ENCODE measurements around the gene HDAC9. TPM values are rescaled to one million over a fixed set of nuclear protein-coding genes. Genes with fewer than 3 reads are reported as not detected.

Gene HDAC9
- total RNA-seq, 2 donors from 2014 or later = 4.9 to 6.5 TPM

DNA sequence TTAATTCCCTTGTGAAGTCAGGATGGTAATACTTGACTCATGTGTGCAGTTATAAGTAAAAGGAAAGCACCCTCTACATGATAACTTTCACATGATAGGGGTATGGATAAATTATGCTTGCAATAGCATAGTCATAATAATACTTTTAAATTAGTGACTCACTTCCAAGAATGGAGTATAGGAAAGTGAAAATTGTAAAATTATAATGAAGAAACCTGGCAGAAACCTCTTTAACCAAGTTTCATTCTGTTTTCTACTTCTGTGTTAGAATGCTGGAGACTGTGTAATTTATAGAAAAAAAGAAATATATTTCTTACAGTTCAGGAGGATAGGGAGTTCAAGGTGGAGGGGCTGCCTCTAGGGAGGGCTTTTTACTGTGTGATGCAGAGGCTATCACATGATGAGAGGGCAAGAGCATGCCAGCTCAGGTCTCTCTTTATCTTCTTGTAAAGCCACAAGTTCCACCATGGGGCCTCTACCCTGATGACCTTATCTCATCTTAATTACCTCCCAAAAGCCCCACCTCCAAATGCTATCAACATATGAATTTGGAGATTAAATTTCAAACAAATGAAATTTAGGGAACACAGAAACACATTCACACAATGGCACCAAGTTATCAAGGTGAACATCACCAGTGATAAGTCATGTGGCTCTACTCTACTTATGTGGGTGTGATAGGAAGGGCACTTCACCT lies 43.2 kb downstream of the HDAC9 start:
- Mint-ChIP-seq H3K4me3 (no peak overlapping the region), H3K27ac (no peak overlapping the region), H3K27me3 (no peaks in the 10 kb centered on the region), H3K4me1 (no peaks in the 10 kb centered on the region), H3K36me3 (ENCODE audit: low read depth) (no peaks in the 10 kb centered on the region)
- ATAC-seq (no peak), DNase-seq (no peak)
- no peaks in the 10 kb centered on the region for H3K9me3 ChIP-seq (ENCODE audit: control insufficient read depth, low read length, poor library complexity, severe bottlenecking)

DNA sequence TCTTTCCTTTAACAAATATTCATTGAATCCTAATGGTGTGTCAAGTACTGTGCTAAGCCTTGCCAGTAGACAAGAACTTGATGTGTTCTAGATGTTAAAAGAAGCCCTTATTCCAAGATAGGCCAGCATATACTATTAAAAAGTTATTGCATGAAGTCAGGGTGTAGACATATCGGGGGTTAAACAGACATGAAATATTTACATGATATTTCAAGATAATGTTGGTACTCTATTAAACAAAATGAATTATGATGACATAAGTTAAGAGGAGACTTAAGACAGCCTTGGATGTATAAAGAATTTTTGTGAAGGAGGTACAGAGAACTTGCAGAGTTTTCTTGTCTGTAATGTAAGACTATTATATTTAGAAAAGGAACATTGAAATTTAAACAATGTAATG lies 44.8 kb downstream of the HDAC9 start:
- ATAC-seq (no peak), DNase-seq (no peak)
- Mint-ChIP-seq H3K27ac (no peak overlapping the region), H3K4me1 (no peaks in the 10 kb centered on the region), H3K4me3 (no peak overlapping the region), H3K27me3 (no peaks in the 10 kb centered on the region), H3K36me3 (ENCODE audit: low read depth) (no peaks in the 10 kb centered on the region)
- H3K9me3 ChIP-seq (ENCODE audit: control insufficient read depth, low read length, poor library complexity, severe bottlenecking) = no peaks in the 10 kb centered on the region

DNA sequence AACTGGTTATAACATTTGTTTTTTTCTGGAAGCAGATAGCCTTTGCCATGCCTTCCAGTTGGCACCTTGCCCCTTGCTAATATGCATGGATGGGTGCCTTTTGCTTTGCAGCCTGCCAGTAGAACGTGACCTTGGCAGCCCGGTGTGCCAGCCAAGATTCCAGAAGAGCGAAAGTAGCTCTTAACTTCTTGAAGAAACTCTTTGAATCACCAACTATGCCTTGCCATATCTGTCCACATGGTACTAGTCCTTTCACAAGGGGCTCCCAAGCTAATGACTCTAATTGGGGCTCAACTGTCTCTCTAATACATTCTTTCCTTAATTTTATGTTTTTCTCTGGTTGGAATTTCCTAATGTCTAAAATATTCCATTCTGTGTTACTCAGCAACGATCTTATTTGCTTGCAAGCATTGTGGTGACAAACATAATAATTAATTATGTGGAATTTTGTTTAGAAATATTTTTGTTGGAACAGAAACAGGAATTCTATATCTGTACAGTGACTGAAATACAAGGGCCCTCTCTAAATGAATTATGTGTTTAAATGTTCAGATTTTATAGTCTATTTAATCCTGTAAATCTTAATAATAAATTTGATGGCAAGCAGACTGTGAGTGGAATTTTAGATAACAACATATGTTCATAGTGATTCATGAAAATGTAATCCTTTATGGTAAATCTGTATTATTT lies 45.8 kb downstream of the HDAC9 start:
- Mint-ChIP-seq H3K27ac (no peak overlapping the region), H3K4me1 (no peaks in the 10 kb centered on the region), H3K36me3 (ENCODE audit: low read depth) (no peaks in the 10 kb centered on the region), H3K27me3 (no peaks in the 10 kb centered on the region), H3K4me3 (no peak overlapping the region)
- ATAC-seq (no peak), DNase-seq (no peak)
- no peaks in the 10 kb centered on the region for H3K9me3 ChIP-seq (ENCODE audit: control insufficient read depth, low read length, poor library complexity, severe bottlenecking)

DNA sequence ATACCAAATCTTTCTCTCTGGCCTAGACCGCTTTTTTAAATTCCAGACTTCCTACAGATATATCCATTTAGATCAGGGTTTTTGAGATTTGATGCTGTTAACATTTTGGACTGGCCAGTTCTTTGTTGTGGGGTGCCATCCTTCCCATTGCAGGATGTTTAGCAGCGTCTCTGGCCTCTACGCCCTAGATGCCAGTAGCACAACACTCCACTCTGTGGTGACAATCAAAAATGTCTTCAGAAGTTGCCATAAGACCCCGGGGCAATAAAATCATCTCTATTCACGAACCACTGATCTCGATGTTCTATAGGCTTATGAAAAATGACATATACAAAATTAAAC lies 46.3 kb downstream of the HDAC9 start:
- Mint-ChIP-seq H3K27me3 (no peaks in the 10 kb centered on the region), H3K27ac (no peak overlapping the region), H3K4me1 (no peaks in the 10 kb centered on the region), H3K4me3 (no peak overlapping the region), H3K36me3 (ENCODE audit: low read depth) (no peaks in the 10 kb centered on the region)
- ATAC-seq (no peak), DNase-seq (no peak)
- H3K9me3 ChIP-seq (ENCODE audit: control insufficient read depth, low read length, poor library complexity, severe bottlenecking) = no peaks in the 10 kb centered on the region

DNA sequence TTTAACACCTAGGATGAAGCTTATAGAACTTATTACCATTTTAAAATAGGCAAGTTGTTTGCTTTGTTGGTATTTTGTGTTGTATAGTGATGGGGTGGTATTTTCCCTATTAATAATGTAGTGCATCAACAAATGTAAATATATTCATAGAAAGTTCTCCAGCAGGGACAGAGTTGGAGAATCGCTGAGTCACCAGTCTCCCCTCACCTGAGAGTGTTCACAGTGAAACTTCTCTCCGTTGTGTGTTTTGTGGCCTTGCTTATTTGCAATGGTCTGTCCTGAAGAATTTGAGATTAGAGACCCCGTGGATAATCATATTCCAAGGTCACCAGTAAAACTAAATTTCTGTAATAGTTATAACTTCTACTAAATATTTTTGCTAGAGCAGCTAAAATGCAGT lies 51.0 kb downstream of the HDAC9 start:
- no peak for DNase-seq
- Mint-ChIP-seq H3K27ac (no peak overlapping the region), H3K36me3 (ENCODE audit: low read depth) (no peaks in the 10 kb centered on the region), H3K4me1 (no peaks in the 10 kb centered on the region), H3K27me3 (no peaks in the 10 kb centered on the region), H3K4me3 (no peak overlapping the region)
- no peaks in the 10 kb centered on the region for H3K9me3 ChIP-seq (ENCODE audit: control insufficient read depth, low read length, poor library complexity, severe bottlenecking)
- ATAC-seq = no peak

DNA sequence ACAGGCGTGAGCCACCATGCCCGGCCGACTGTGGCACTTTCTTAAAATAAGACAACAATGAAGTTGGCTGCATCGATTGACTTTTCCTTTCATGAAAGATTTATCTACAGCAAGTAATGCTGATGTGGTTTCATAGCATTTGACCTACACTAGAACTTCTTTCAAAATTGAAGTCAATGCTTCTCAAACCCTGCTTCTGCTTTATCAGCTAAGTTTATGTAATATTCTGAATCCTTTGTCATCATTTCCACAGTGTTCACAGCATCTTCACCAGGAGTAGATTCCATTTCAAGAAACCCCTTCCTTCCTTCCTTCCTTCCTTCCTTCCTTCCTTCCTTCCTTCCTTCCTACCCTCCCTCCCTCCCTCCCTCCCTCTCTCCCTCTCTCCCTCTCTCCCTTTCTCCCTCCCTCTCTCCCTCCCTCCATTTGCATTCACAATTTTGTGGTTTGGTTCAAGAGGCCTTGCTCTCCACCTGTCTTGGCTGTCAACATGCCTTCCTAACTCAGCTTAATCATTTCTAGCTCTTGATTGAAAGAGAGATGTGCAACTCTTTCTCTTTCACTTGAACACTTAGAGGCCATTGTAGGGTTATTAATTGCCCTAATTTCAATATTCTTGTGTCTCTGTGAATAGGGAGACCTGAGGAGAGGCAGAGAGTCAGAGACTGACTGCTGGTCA lies 52.1 kb downstream of the HDAC9 start:
- no peaks in the 10 kb centered on the region for H3K27me3 Mint-ChIP-seq
- no peak overlapping the region for H3K4me3 Mint-ChIP-seq
- H3K36me3 Mint-ChIP-seq (ENCODE audit: low read depth) = no peaks in the 10 kb centered on the region
- H3K9me3 ChIP-seq (ENCODE audit: control insufficient read depth, low read length, poor library complexity, severe bottlenecking) = no peaks in the 10 kb centered on the region
- H3K4me1 Mint-ChIP-seq = no peaks in the 10 kb centered on the region
- H3K27ac Mint-ChIP-seq = no peak overlapping the region
- ATAC-seq (no peak), DNase-seq (no peak)

DNA sequence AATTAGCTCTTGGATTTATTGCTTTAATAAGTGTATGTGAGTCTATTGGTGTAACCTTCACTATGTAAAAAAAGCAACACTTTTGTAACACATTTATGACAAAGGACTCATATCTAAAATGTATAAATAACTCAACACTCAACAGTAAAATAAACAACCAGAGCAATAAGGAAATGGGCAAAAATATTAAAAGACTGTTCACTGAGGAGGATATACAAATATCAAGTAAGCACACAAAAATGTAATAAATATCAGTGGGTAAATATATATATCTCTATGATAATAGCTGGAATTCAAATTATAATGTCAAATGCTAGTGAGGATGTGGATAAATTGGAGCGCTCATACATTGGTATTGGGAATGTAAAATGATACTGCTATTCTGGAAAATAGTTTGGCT lies 53.0 kb downstream of the HDAC9 start:
- no peak overlapping the region for H3K4me3 Mint-ChIP-seq
- no peak overlapping the region for H3K27ac Mint-ChIP-seq
- no peaks in the 10 kb centered on the region for H3K27me3 Mint-ChIP-seq
- no peaks in the 10 kb centered on the region for H3K36me3 Mint-ChIP-seq (ENCODE audit: low read depth)
- ATAC-seq (no peak), DNase-seq (no peak)
- H3K4me1 Mint-ChIP-seq = no peaks in the 10 kb centered on the region
- H3K9me3 ChIP-seq (ENCODE audit: control insufficient read depth, low read length, poor library complexity, severe bottlenecking) = no peaks in the 10 kb centered on the region

DNA sequence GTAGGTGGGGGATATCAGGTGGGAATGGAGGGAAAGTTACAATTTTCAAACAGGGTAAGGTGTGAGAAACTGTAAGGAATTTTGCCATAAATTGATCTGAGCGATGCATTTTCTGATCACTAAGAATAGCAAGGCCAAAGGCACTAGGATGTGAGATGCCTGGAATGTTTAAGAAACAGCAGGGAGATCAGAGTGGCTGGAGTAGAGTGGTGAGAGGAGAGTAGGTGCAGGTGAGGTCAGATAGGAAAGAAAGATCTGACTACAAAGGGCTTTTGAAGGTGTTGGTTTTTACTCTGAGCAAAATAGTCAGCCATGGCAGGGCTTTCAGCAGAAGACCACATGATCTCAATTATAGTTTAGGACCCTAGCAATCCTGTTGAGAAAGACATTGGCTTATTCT lies 55.0 kb downstream of the HDAC9 start:
- H3K4me1 Mint-ChIP-seq = no peaks in the 10 kb centered on the region
- ATAC-seq (no peak), DNase-seq (no peak)
- no peak overlapping the region for H3K4me3 Mint-ChIP-seq
- H3K36me3 Mint-ChIP-seq (ENCODE audit: low read depth) = no peaks in the 10 kb centered on the region
- no peaks in the 10 kb centered on the region for H3K9me3 ChIP-seq (ENCODE audit: control insufficient read depth, low read length, poor library complexity, severe bottlenecking)
- no peak overlapping the region for H3K27ac Mint-ChIP-seq
- no peaks in the 10 kb centered on the region for H3K27me3 Mint-ChIP-seq

DNA sequence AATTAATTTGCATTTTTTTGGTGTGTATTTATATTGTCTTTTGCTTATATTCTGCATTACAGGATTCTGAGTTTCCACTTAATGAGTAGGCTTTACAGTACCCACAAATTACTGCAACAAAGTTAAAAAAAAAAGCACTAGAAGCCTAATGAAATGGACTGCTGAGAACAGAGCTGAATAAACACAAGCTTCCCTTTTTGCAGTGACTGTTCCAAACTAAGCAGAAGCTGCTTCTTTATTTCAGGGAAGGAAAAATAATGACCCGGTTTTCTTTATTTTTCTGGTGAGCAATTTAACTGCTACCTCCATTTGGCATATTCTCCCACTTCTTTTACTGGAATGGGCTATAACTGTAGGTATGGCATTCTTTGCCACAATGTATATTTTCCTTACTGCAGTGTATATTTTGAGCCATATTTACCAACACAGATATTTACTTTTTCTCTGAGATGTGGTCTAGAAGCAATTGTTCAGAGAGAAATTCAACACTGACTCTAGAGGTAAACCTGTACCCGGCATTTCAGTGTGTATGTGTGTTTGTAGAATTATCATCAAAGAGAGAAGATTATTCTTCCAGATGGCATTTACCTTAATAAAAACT lies 56.9 kb downstream of the HDAC9 start:
- H3K4me3 Mint-ChIP-seq = no peak overlapping the region
- no peaks in the 10 kb centered on the region for H3K27me3 Mint-ChIP-seq
- no peaks in the 10 kb centered on the region for H3K36me3 Mint-ChIP-seq (ENCODE audit: low read depth)
- ATAC-seq (no peak), DNase-seq (no peak)
- no peaks in the 10 kb centered on the region for H3K4me1 Mint-ChIP-seq
- H3K27ac Mint-ChIP-seq = no peak overlapping the region
- H3K9me3 ChIP-seq (ENCODE audit: control insufficient read depth, low read length, poor library complexity, severe bottlenecking) = no peaks in the 10 kb centered on the region

DNA sequence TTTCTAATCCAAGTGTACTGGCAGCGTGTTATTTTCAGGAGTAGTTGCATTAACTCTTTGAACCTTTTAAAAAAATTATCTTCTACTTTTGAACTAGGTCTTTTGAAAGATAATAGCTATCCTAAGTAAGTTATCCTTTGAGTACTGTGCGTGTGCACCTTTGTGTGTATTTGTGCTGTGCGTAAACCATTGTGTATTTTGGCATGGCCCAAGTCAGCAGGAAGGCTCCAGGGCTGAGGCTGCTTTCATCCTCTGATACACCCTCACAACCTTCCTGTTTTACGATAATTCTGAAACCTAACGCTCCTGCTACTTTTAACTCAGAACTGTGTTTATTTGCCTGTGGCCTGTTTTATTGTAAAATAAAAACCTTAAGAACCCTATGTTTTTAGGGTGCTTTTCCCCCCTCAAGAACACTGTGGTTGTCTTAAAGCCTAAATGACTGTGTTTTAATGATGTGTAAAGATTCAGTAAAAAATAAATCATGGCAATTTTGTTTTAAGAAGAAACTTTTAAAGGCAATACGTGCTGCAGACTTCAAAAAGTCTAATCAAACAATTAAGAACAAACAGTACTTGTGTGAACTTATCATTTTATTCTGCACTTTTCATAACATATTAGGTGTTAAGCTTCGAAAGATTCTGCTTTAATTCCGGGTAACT lies 57.5 kb downstream of the HDAC9 start:
- no peaks in the 10 kb centered on the region for H3K4me1 Mint-ChIP-seq
- H3K27me3 Mint-ChIP-seq = no peaks in the 10 kb centered on the region
- H3K9me3 ChIP-seq (ENCODE audit: control insufficient read depth, low read length, poor library complexity, severe bottlenecking) = no peaks in the 10 kb centered on the region
- no peaks in the 10 kb centered on the region for H3K36me3 Mint-ChIP-seq (ENCODE audit: low read depth)
- H3K27ac Mint-ChIP-seq = no peak overlapping the region
- no peak for ATAC-seq
- DNase-seq = no peak
- no peak overlapping the region for H3K4me3 Mint-ChIP-seq

DNA sequence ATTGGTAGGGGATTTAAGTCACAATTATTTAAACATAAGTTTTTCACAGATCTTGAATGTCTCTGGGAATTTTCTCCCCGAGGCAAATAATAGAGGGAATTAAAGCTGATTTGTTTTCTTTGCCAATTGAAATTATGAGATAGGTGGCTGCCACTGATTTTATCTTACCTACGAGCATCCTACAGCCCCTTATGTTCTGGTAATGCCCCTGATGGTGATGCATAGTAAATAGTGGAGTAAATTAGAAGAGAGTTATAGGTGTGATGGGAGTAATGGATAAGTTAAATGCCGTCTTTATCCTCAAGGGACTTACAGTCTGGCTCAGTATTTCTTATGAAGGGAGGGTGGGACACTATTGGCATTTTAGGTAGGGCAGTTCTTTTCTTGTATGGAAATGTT lies 58.1 kb downstream of the HDAC9 start:
- H3K9me3 ChIP-seq (ENCODE audit: control insufficient read depth, low read length, poor library complexity, severe bottlenecking) = no peaks in the 10 kb centered on the region
- Mint-ChIP-seq H3K27ac (no peak overlapping the region), H3K36me3 (ENCODE audit: low read depth) (no peaks in the 10 kb centered on the region), H3K4me3 (no peak overlapping the region), H3K27me3 (no peaks in the 10 kb centered on the region), H3K4me1 (no peaks in the 10 kb centered on the region)
- DNase-seq (no peak), ATAC-seq (no peak)

DNA sequence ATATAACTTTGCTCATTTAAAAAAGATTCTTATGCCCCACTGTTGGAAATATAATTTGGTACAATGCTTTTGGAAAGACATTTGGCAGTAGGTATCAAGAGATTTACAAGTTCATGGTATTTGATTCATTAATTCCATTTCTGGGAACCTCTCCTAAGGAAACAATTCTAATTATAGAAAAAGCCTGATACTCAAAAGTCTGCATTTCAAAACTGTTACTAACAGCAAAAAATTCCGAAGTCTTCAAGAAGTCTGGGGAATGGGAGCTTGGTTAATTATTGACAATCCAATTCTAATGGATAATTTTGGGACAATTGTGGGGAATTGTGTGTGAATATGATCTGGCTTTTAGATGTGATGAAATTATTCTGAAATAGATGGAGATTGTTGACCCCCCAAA lies 59.6 kb downstream of the HDAC9 start:
- H3K4me3 Mint-ChIP-seq = no peak overlapping the region
- H3K4me1 Mint-ChIP-seq = no peaks in the 10 kb centered on the region
- DNase-seq (no peak), ATAC-seq (no peak)
- no peaks in the 10 kb centered on the region for H3K36me3 Mint-ChIP-seq (ENCODE audit: low read depth)
- H3K27me3 Mint-ChIP-seq = no peaks in the 10 kb centered on the region
- no peak overlapping the region for H3K27ac Mint-ChIP-seq
- no peaks in the 10 kb centered on the region for H3K9me3 ChIP-seq (ENCODE audit: control insufficient read depth, low read length, poor library complexity, severe bottlenecking)

DNA sequence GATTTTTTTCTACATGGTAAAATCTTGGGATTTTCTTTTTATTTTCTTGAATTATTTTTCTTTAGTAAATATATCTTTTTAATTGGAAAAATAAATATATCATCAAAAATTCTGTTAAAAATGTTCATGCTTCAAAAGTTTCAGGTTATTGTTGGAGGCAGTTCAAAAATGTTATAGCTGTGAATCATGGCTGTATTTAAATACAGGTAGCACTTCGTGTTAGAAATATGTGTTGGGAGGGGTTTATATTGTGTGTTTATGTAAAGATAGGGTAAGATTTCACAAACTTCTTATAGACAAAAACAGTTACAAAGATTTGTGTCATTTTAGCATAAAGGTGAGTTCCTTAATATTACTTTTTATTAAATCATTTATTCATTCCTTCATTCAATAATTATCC lies 60.4 kb downstream of the HDAC9 start:
- no peaks in the 10 kb centered on the region for H3K27me3 Mint-ChIP-seq
- H3K36me3 Mint-ChIP-seq (ENCODE audit: low read depth) = no peaks in the 10 kb centered on the region
- no peak overlapping the region for H3K4me3 Mint-ChIP-seq
- DNase-seq (no peak), ATAC-seq (no peak)
- H3K4me1 Mint-ChIP-seq = no peaks in the 10 kb centered on the region
- no peak overlapping the region for H3K27ac Mint-ChIP-seq
- no peaks in the 10 kb centered on the region for H3K9me3 ChIP-seq (ENCODE audit: control insufficient read depth, low read length, poor library complexity, severe bottlenecking)
